G401.6 (cell line): ENCODE data around the gene CBFA2T2.

Source experiments
- FAIRE-seq: peaks from 2 replicates; lab custom pipeline; 2012; peaks lifted over from hg19 to GRCh38; lab: Jason Lieb, UNC

Gene CBFA2T2

GRCh38 chr20:33667676-33668465 is 178.0 kb downstream of the CBFA2T2 start:
- FAIRE-seq, result no peak

GRCh38 chr20:33668466-33669155 is 178.7 kb downstream of the CBFA2T2 start:
- FAIRE-seq, result no peak

- no peak for FAIRE-seq
Measured at GRCh38 chr20:33669224-33669623, 179.3 kb downstream of the CBFA2T2 start.

GRCh38 chr20:33669873-33670640 is 180.2 kb downstream of the CBFA2T2 start:
- FAIRE-seq, result no peak

GRCh38 chr20:33670715-33671499 is 181.0 kb downstream of the CBFA2T2 start:
- no peak for FAIRE-seq

GRCh38 chr20:33671573-33672288 is 181.8 kb downstream of the CBFA2T2 start:
- no peak for FAIRE-seq

- no peak for FAIRE-seq
Measured at GRCh38 chr20:33672426-33673113, 182.7 kb downstream of the CBFA2T2 start.

GRCh38 chr20:33673114-33673409 is 183.2 kb downstream of the CBFA2T2 start:
- no peak for FAIRE-seq

- no peak for FAIRE-seq
Measured at GRCh38 chr20:33673410-33674293, 183.8 kb downstream of the CBFA2T2 start.

GRCh38 chr20:33674294-33675135 is 184.6 kb downstream of the CBFA2T2 start, which contains the start of gene NECAB3:
TSS of gene NECAB3 (minus strand) at chr20:33674428. CDS start at chr20:33674352, 76 bp downstream.
- FAIRE-seq, result no peak

- no peak for FAIRE-seq
Measured at GRCh38 chr20:33675136-33675959, 185.5 kb downstream of the CBFA2T2 start.

- FAIRE-seq, result no peak
Measured at GRCh38 chr20:33676121-33676520, 186.2 kb downstream of the CBFA2T2 start.

GRCh38 chr20:33676652-33677645 is 187.1 kb downstream of the CBFA2T2 start:
- FAIRE-seq, result no peak

- FAIRE-seq, result no peak
Measured at GRCh38 chr20:33677991-33678702, 188.3 kb downstream of the CBFA2T2 start.

GRCh38 chr20:33679758-33680485 is 190.0 kb downstream of the CBFA2T2 start:
- FAIRE-seq, result no peak
